ENCODE results near the gene WSCD1. TPM values are rescaled to one million over a fixed set of nuclear protein-coding genes. Genes with fewer than 3 reads are reported as not detected.
A peak's percentile ranks its signal among the peaks of the same experiment; 100 is the strongest.

Gene WSCD1
- total RNA-seq, 1 donor from 2014 or later: 4.2 TPM

DNA sequence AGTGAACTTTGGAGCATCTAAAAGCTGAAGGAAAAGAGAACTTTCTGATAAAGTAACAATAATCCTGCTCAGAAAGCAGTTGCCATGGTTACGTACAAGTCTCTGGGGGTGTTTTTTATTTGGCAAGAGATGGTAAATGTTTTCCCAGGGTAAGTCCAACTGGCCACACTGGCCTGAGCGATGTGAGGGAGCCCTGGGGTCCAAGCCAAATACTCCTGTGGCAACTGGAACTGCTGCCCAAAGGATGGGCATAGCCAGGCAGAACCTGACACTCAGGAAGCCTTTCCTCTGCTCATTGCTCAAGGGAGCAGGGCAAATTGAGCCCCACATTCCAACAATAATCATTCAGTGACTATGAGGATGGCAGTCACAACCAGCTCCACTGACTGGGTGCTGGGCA is 26.8 kb upstream of the WSCD1 start:
- H3K36me3 Mint-ChIP-seq (ENCODE audit: low read depth): peaks cover 2% of the 10 kb centered on the region
- no peaks in the 10 kb centered on the region for H3K9me3 Mint-ChIP-seq (ENCODE audit: low read depth)
- H3K4me3 Mint-ChIP-seq (ENCODE audit: unreplicated experiment): no peak overlapping the region
- no peak for DNase-seq (ENCODE audit: low spot score)
- H3K27ac Mint-ChIP-seq (ENCODE audit: unreplicated experiment): no peak overlapping the region
- H3K4me1 Mint-ChIP-seq (ENCODE audit: low read depth): peaks cover 15% of the 10 kb centered on the region
- peaks cover 13% of the 10 kb centered on the region for H3K27me3 Mint-ChIP-seq (ENCODE audit: low read depth)
- TF ChIP-seq, protein P1, sequence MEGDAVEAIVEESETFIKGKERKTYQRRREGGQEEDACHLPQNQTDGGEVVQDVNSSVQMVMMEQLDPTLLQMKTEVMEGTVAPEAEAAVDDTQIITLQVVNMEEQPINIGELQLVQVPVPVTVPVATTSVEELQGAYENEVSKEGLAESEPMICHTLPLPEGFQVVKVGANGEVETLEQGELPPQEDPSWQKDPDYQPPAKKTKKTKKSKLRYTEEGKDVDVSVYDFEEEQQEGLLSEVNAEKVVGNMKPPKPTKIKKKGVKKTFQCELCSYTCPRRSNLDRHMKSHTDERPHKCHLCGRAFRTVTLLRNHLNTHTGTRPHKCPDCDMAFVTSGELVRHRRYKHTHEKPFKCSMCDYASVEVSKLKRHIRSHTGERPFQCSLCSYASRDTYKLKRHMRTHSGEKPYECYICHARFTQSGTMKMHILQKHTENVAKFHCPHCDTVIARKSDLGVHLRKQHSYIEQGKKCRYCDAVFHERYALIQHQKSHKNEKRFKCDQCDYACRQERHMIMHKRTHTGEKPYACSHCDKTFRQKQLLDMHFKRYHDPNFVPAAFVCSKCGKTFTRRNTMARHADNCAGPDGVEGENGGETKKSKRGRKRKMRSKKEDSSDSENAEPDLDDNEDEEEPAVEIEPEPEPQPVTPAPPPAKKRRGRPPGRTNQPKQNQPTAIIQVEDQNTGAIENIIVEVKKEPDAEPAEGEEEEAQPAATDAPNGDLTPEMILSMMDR (IDR thresholded peaks at IDR 0.05): no peak

DNA sequence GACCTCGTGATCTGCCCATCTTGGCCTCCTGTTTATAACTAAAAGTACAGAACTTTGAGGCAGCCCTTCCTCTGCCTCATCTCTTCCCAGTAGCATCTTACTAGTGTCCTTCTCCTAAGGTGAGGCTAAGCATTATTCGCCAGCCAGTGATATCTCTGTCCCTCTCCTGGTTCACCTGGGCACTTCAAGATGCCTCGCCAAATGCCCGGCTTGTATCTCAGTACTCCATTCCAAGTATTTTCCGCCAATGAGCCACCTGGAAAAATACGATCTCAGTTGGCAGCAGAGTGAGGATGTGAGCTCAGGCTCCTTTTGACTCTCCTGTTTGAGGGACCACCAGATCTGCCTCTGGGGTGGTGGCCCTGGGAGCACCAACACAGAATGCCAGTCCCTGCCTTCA is 25.9 kb upstream of the WSCD1 start:
- Mint-ChIP-seq H3K27ac (ENCODE audit: unreplicated experiment) (no peak overlapping the region), H3K9me3 (ENCODE audit: low read depth) (no peaks in the 10 kb centered on the region), H3K36me3 (ENCODE audit: low read depth) (peaks cover 2% of the 10 kb centered on the region), H3K4me1 (ENCODE audit: low read depth) (peaks cover 15% of the 10 kb centered on the region), H3K4me3 (ENCODE audit: unreplicated experiment) (no peak overlapping the region), H3K27me3 (ENCODE audit: low read depth) (peaks cover 13% of the 10 kb centered on the region)
- DNase-seq (ENCODE audit: low spot score): no peak
- TF ChIP-seq, protein P1 (IDR thresholded peaks at IDR 0.05): no peak

DNA sequence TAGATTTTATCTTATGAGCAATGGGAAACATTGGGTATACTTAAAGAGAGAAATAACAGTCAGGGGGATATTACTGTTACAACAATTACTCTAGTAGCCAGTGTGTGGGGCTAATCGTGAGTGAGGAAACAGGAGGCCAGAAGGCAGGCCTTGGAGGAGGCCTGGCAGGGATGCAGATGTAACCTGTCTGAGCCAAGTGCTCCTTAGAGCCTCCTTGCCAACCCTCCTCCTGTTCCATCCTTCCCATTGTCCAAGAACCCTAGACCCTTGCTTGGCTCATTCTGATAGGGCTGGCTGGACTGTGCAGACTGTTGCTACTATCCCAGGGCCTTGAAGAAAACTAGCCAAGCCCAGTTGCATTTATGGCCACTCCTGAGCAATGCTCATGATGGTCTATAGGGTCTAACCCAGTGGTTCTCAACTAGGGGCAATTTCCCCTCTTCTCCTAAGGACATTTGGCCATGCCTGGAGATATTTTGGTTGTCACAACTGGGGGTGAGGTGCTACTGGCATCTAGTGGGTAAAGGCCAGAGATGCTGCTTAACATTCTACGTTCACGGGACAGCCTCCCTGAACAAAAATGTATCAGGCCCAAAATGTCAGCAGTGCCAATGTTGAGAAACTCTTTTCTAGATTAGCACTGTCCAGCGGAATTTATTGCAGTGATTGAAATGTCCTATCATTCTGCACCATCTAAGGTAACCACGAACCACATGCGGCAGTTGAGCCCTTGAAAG is 24.4 kb upstream of the WSCD1 start:
- Mint-ChIP-seq H3K4me1 (ENCODE audit: low read depth) (peaks cover 9% of the 10 kb centered on the region), H3K36me3 (ENCODE audit: low read depth) (no peaks in the 10 kb centered on the region), H3K4me3 (ENCODE audit: unreplicated experiment) (no peak overlapping the region), H3K27me3 (ENCODE audit: low read depth) (peaks cover 9% of the 10 kb centered on the region), H3K27ac (ENCODE audit: unreplicated experiment) (no peak overlapping the region), H3K9me3 (ENCODE audit: low read depth) (no peaks in the 10 kb centered on the region)
- TF ChIP-seq, protein P1 (IDR thresholded peaks at IDR 0.05): peak; percentile 43
- DNase-seq (ENCODE audit: low spot score): no peak

- Mint-ChIP-seq H3K4me1 (ENCODE audit: low read depth) (peaks cover 6% of the 10 kb centered on the region), H3K36me3 (ENCODE audit: low read depth) (no peaks in the 10 kb centered on the region), H3K4me3 (ENCODE audit: unreplicated experiment) (no peak overlapping the region), H3K27ac (ENCODE audit: unreplicated experiment) (no peak overlapping the region), H3K9me3 (ENCODE audit: low read depth) (no peaks in the 10 kb centered on the region), H3K27me3 (ENCODE audit: low read depth) (peaks cover 9% of the 10 kb centered on the region)
- TF ChIP-seq, protein P1 (IDR thresholded peaks at IDR 0.05): no peak
- no peak for DNase-seq (ENCODE audit: low spot score)
These were observed 23.7 kb upstream of the WSCD1 start for GRCh38 chr17:6046431-6046830.

GRCh38 chr17:6046931-6047330 is 23.2 kb upstream of the WSCD1 start:
- no peak overlapping the region for H3K4me3 Mint-ChIP-seq (ENCODE audit: unreplicated experiment)
- no peak overlapping the region for H3K27ac Mint-ChIP-seq (ENCODE audit: unreplicated experiment)
- TF ChIP-seq, protein P1 (IDR thresholded peaks at IDR 0.05): no peak

More at GRCh38 chr17:6046931-6047330, 23.2 kb upstream of the WSCD1 start:
- peaks cover 7% of the 10 kb centered on the region for H3K27me3 Mint-ChIP-seq (ENCODE audit: low read depth)
- H3K4me1 Mint-ChIP-seq (ENCODE audit: low read depth): peaks cover 6% of the 10 kb centered on the region
- DNase-seq (ENCODE audit: low spot score): no peak
- H3K36me3 Mint-ChIP-seq (ENCODE audit: low read depth): no peaks in the 10 kb centered on the region
- H3K9me3 Mint-ChIP-seq (ENCODE audit: low read depth): no peaks in the 10 kb centered on the region

All from chondrocyte (in vitro differentiated cells).